Stomach (tissue), 4 donors: Measurements from ENCODE around the gene KY.

Experiments used
- POLR2A ChIP-seq, 4 donors: fragments of 450-650 bp; IDR thresholded peaks; one replicate each; pipeline ENCODE4 v1.6.1; 2016; ENCODE audit warnings: antibody characterized with exemption in 4 of 4, control low read depth in 2 of 4, mild to moderate bottlenecking in 1 of 4, moderate library complexity in 1 of 4
- TF ChIP-seq, protein P1 (sequence below), 7 experiments: fragments of 450-650 bp in 4 of 7; fragments of 200-600 bp in 3 of 7; sonication (generic) in 3 of 7; IDR thresholded peaks; one replicate each; pipeline ENCODE4 v1.5.1; 2016 to 2019; ENCODE audit warnings: antibody characterized with exemption in 7 of 7, control low read depth in 2 of 7, mild to moderate bottlenecking in 1 of 7

DNA sequence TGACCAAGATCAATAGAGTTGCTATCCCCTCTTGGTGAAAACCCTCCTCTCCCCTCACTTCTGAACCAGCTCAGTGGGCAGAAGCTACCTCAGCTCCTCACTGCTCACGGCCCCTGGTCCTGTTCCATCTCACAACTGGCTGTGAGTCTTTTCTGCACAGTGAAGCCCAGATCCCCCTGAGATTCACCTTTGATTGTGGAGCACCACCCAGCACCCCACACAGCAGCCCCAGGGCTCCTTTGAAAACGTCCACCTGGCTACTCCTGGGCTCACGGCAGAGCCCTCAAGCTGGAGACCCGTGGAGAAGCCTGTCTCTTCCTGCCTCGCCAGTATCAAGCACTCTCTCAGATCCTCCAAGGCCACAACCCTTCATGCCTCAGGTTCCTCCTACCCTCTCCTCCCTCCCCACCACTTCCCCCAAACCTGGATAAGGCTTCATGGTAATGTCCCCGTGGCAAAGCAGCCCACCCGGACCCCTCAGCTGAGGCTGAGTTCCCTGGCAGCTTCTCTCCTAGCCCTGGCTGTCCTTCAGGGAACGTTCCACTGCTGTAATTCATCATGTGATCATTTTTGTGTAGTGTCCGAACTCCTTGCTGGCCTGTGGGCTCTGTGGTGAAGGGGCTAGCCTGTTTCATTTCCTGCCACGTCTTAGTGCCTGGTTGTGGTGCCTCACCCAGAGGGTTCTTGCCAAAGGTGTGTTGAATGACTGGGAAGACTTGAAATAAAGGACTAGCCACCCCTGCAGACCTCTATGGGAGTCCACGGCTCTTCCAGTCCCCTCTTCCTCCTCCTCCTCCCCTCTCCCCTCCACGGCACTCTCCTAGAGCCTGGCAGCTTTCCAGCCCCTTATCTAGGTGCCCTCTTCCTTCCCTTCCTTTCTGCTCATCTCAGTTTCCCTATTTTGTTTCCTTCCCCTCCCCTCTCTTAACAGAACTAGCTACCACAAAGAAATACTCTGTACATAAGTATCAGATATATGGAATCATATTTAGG lies 44.5 kb downstream of the KY start:
- TF ChIP-seq, protein P1, sequence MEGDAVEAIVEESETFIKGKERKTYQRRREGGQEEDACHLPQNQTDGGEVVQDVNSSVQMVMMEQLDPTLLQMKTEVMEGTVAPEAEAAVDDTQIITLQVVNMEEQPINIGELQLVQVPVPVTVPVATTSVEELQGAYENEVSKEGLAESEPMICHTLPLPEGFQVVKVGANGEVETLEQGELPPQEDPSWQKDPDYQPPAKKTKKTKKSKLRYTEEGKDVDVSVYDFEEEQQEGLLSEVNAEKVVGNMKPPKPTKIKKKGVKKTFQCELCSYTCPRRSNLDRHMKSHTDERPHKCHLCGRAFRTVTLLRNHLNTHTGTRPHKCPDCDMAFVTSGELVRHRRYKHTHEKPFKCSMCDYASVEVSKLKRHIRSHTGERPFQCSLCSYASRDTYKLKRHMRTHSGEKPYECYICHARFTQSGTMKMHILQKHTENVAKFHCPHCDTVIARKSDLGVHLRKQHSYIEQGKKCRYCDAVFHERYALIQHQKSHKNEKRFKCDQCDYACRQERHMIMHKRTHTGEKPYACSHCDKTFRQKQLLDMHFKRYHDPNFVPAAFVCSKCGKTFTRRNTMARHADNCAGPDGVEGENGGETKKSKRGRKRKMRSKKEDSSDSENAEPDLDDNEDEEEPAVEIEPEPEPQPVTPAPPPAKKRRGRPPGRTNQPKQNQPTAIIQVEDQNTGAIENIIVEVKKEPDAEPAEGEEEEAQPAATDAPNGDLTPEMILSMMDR (IDR thresholded peaks at IDR 0.05): no peak
- no peak for TF ChIP-seq POLR2A (IDR thresholded peaks at IDR 0.05)
